HUES64 (cell line): ENCODE data around the gene TRPC4.
"Not testable (repeated sequence)": the region's sequence is repeated elsewhere in the genome, so short reads cannot be mapped to it uniquely, and the experiment has no call there.

Source experiments
- H3K27ac ChIP-seq: 2 replicates; pipeline ENCODE4 v1.7.0; 2013; ENCODE audit warnings: low read depth, low read length, inconsistent platforms
- H3K27me3 ChIP-seq: 2 replicates; pipeline ENCODE4 v1.6.1; 2013; ENCODE audit warnings: mild to moderate bottlenecking, low read length; ENCODE audit not compliant: insufficient read depth
- H3K36me3 ChIP-seq: 2 replicates; pipeline ENCODE4 v1.6.1; 2013; ENCODE audit warnings: mild to moderate bottlenecking, low read length; ENCODE audit not compliant: insufficient read depth
- H3K4me1 ChIP-seq: 2 replicates; pipeline ENCODE4 v1.6.1; 2013; ENCODE audit warnings: mild to moderate bottlenecking, low read length, moderate library complexity; ENCODE audit not compliant: insufficient read depth
- H3K4me3 ChIP-seq: 2 replicates; pipeline ENCODE4 v1.5.1; 2013; ENCODE audit warnings: mild to moderate bottlenecking, low read length, moderate library complexity
- H3K9ac ChIP-seq: 2 replicates; pipeline ENCODE4 v1.6.1; 2013; ENCODE audit warnings: mild to moderate bottlenecking, low read depth, low read length
- H3K9me3 ChIP-seq: 2 replicates; pipeline ENCODE4 v1.6.1; 2013; ENCODE audit warnings: low read depth, low read length; ENCODE audit not compliant: insufficient read depth
- WGBS: fragments of 150-250, 120-280 bp; methylation state at CpG from one replicate; pipeline ENCODE4 v1.1.7; 2013; ENCODE audit warnings: missing lambda C conversion rate; 5-methylcytosine and 5-hydroxymethylcytosine counted together

TRPC4 gene

DNA sequence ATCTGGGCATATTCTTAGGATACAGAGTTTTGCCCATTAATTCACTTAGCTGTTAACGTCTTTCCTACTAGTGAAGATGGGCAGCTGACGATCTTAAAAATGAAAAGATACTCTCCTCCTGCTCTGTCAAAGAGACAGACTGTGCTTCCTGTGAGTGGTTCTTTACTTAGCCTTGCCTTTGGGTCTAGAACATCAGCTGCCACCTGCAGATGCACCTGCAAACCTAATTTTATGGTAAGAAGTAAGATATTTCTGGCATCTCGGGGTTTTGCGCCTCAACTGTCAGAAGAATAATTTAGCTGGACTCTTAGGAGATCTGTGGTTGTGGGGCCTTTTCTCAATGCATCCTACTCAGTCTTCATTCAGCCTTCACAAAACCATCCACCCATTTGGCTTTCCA lies 36.2 kb downstream of the TRPC4 start:
- no peaks in the 10 kb centered on the region for H3K27me3 ChIP-seq
- H3K36me3 ChIP-seq: no peaks in the 10 kb centered on the region
- no peak overlapping the region for H3K27ac ChIP-seq
- H3K9ac ChIP-seq: no peak overlapping the region
- H3K4me1 ChIP-seq: no peaks in the 10 kb centered on the region
- 69% methylated on average over 4 of the region's 4 CpGs for WGBS
- H3K4me3 ChIP-seq: no peak overlapping the region
- peaks cover 15% of the 10 kb centered on the region for H3K9me3 ChIP-seq

DNA sequence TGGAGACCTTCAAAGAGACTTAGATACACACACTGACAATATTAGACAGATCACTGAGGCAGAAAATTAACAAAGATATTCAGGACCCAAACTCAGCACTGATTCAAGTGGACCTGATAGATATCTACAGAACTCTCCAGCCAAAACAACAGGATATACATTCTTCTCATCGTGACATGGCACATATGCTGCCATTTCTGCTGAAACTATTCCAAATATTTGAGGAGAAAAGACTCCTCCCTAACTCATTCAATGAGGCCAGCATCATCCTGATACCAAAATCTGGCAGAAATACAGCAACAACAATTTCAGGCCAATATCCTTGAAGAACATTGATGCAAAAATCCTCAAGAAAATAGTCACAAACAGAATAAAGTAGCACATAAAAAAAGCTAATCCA lies 53.3 kb downstream of the TRPC4 start:
- Histone ChIP-seq H3K4me1 (no peaks in the 10 kb centered on the region), H3K27ac (no peak overlapping the region)
- 91% methylated on average over 1 of the region's 1 CpG for WGBS

DNA sequence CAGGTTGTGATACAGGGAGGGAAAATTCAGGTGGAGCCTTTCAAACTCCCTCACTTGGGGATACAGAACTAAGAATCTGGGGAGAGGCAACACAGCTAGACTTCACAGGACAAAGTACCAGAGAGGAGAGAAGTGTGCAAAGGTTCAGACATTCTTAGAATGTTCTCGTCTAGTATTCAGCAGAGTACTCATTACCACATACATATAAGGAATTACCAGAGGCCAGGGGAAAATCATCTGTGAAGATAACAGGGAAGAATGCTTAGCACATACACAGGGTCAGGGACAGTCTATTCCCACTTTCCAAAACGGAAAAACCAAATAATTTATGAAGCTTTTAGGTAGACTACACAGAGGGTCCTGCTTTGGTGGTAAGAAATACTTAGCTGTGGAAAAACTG lies 58.1 kb downstream of the TRPC4 start:
- Histone ChIP-seq H3K4me3 (no peak overlapping the region), H3K36me3 (no peaks in the 10 kb centered on the region), H3K9me3 (peaks cover 10% of the 10 kb centered on the region; the same call in 1 of the 2 replicates), H3K9ac (no peak overlapping the region), H3K4me1 (no peaks in the 10 kb centered on the region), H3K27ac (no peak overlapping the region), H3K27me3 (no peaks in the 10 kb centered on the region)
- no CpG with 5 or more reads among the region's 2 CpGs for WGBS

More for the DNA sequence above, 53.3 kb downstream of the TRPC4 start:
- Histone ChIP-seq H3K9ac (no peak overlapping the region), H3K9me3 (peaks cover 16% of the 10 kb centered on the region; the same call in 1 of the 2 replicates), H3K36me3 (no peaks in the 10 kb centered on the region), H3K27me3 (no peaks in the 10 kb centered on the region), H3K4me3 (no peak overlapping the region)

DNA sequence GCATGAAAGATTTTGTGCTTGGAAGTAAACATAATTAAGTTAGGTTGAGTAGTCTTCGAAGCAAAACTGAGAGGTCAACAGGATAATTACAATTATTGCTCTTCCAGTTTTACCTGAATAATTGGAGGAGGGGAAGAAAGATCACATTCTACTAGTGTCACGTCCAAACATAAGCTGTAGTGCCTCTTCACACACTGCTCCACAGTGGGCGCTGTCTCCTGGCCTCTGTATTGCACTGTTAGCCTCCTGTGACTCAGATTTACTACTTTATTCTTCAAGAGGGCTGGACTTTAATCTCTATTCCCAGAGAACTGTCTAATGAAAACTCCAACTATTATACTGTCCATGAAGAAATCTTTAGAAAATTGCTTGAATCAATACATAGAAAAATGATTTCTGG lies 62.9 kb downstream of the TRPC4 start:
- Histone ChIP-seq H3K9me3 (no peaks in the 10 kb centered on the region), H3K4me3 (no peak overlapping the region), H3K9ac (no peak overlapping the region), H3K36me3 (no peaks in the 10 kb centered on the region), H3K4me1 (no peaks in the 10 kb centered on the region), H3K27me3 (no peaks in the 10 kb centered on the region), H3K27ac (no peak overlapping the region)
- WGBS: 90% methylated on average over 3 of the region's 3 CpGs

DNA sequence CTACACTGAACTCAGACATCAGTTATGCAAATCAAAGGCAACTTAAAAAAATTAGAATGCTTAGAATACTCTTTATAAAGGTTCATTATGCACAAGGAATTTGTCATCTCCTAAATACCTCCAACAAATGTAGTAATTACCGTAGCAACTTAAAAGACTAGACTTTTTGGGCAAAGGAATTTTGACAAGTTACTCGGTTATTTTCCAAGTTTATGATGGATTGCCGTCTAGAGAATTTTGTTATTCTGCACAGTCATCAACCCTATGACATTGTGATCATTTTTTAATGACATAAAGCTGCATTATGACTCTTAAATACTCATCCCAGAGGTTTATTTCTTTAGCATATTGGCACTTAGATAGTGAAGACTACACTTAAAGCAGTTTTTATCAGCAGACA lies 71.9 kb downstream of the TRPC4 start:
- Histone ChIP-seq H3K9me3 (no peaks in the 10 kb centered on the region), H3K36me3 (no peaks in the 10 kb centered on the region), H3K4me1 (0 out of 2 replicates have a peak, but pooled peaks cover 9% of the 10 kb centered on the region), H3K27me3 (no peaks in the 10 kb centered on the region), H3K27ac (no peak overlapping the region), H3K4me3 (no peak overlapping the region), H3K9ac (no peak overlapping the region)
- WGBS: 92% methylated on average over 3 of the region's 3 CpGs

DNA sequence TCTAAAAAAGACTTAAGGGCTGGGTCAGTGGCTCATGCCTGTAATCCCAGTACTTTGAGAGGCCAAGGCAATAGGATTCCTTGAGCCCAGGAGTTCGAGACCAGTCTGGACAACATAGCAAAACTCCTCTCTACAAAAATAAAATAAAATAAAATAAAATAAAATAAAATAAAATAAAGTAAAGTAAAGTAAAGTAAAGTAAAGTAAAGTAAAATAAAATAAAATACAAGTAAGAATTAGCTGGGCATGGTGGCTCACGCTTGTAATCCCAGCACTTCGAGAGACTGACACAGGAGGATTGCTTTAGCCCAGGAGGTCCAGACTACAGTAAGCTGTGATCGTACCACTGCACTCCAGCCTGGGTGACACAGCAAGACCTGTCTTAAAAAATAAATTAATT lies 72.8 kb downstream of the TRPC4 start:
- not testable (repeated sequence) for H3K27me3 ChIP-seq

DNA sequence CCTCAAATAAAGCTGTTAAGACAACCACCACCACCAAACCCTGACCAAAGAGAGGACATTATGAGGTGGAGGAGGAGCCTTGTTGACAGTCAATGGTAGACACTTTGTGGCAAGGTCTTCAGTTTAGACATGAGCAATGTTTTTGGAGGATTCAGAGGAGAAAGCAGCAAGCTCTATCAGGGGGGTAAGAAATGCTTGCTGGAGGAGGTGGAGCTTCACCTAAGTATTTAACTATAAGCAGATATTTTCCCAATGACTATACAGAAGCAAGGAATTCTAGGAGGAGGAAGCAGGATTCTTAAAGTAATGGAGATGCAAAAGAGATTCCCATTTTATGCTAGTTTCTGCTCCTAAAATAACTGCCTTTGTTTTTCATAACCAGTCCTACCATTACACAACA lies 74.2 kb downstream of the TRPC4 start:
- H3K27ac ChIP-seq: no peak overlapping the region
- H3K9me3 ChIP-seq: no peaks in the 10 kb centered on the region
- no peaks in the 10 kb centered on the region for H3K27me3 ChIP-seq
- H3K36me3 ChIP-seq: no peaks in the 10 kb centered on the region
- no peak overlapping the region for H3K9ac ChIP-seq
- 0 out of 2 replicates have a peak, but pooled peaks cover 9% of the 10 kb centered on the region for H3K4me1 ChIP-seq
- no peak overlapping the region for H3K4me3 ChIP-seq

More for the DNA sequence above, 72.8 kb downstream of the TRPC4 start:
- not testable (repeated sequence) for H3K27ac ChIP-seq, H3K9ac ChIP-seq, H3K4me3 ChIP-seq, H3K4me1 ChIP-seq, H3K36me3 ChIP-seq, H3K9me3 ChIP-seq
- WGBS: 93% methylated on average over 4 of the region's 4 CpGs

DNA sequence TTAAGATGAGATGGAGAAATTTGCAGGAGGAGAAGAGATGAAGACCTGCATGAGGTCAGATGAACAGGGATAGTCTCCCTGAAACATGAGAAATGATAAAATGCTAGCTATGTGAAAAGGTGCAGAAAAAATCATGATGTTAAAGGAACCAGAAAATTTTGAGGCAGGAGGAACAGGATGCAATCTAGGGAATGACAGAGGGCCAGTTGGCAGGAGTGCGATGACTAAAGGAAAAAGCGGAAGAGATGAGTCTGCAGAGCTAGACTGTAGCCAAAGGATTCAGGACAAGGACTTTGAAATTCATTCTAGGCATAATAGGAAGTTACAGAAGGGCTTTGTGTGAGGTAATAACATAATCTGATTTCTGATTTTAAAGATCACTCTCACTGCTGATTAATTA lies 77.9 kb downstream of the TRPC4 start:
- Histone ChIP-seq H3K27ac (no peak overlapping the region), H3K27me3 (no peaks in the 10 kb centered on the region), H3K36me3 (no peaks in the 10 kb centered on the region), H3K9me3 (no peaks in the 10 kb centered on the region), H3K4me1 (peaks cover 12% of the 10 kb centered on the region; the same call in 1 of the 2 replicates), H3K9ac (no peak overlapping the region), H3K4me3 (no peak overlapping the region)
- WGBS: 94% methylated on average over 2 of the region's 2 CpGs

DNA sequence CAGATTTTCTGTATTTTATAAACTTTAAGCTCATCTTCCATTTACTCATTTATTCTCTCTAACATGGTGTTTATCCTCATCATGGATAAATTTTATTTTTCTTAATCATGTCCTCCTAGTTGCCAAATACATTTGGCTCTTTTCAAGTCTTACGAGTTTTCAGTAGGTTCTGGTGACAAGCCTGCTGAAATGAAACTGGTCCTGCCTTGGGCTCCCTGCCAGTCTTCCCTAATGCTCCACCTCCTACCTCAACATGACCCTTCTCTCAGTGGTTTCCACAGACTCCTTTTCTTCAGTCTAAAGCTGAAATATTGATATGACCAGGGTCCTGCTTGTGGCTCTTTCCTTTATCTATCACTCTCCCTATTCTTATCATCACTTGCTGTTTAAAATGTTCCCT lies 81.2 kb downstream of the TRPC4 start:
- Histone ChIP-seq H3K27ac (no peak overlapping the region), H3K4me1 (peaks cover 3% of the 10 kb centered on the region; the same call in 1 of the 2 replicates), H3K9me3 (no peaks in the 10 kb centered on the region), H3K4me3 (no peak overlapping the region), H3K36me3 (no peaks in the 10 kb centered on the region), H3K9ac (no peak overlapping the region), H3K27me3 (no peaks in the 10 kb centered on the region)
- whole genome bisulfite sequencing: 96% methylated on average over 1 of the region's 1 CpG

DNA sequence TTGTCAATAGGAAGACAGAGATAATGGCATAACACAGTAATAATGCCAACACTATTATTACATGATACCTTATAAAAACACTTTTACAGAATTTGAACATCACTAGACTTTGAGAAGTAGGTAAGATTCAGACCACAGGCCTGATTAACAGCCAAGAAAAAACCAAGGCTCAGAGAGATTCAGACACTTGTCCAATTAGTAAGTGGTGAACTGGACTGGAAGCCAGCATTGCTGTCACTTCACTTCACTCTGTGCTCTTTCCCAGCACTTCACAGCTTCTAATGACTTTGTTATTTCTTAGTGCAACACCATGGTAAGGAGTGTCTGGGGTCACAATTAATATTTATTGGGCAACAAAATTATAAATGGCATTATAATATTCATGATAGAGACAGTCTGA lies 91.9 kb downstream of the TRPC4 start:
- H3K4me3 ChIP-seq: no peak overlapping the region
- H3K27ac ChIP-seq: no peak overlapping the region
- no peak overlapping the region for H3K9ac ChIP-seq
- H3K36me3 ChIP-seq: no peaks in the 10 kb centered on the region
- no peaks in the 10 kb centered on the region for H3K4me1 ChIP-seq
- H3K9me3 ChIP-seq: no peaks in the 10 kb centered on the region
- H3K27me3 ChIP-seq: no peaks in the 10 kb centered on the region

DNA sequence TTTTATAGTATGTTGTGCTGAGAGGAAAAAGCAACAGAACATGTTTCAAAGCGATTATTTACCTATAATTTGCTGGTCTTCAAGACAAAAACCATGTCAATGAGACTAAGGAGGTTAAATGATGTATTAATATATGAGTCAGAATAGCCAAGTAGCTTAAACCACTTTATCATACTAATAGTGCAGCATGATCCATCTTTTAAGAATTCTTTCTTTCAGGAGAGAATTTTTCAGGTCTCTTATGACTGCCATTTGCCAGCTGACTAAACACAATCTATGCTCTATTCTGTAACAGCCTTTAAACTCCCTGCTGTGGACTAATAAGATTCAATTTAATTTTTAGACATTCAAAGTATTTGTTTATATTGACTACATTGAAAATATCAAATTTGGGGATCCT lies 93.7 kb downstream of the TRPC4 start:
- H3K9me3 ChIP-seq: no peaks in the 10 kb centered on the region
- WGBS: 100% methylated on average over 1 of the region's 1 CpG
- H3K36me3 ChIP-seq: no peaks in the 10 kb centered on the region
- no peak overlapping the region for H3K27ac ChIP-seq
- H3K4me3 ChIP-seq: no peak overlapping the region
- H3K9ac ChIP-seq: no peak overlapping the region
- no peaks in the 10 kb centered on the region for H3K4me1 ChIP-seq
- H3K27me3 ChIP-seq: no peaks in the 10 kb centered on the region

DNA sequence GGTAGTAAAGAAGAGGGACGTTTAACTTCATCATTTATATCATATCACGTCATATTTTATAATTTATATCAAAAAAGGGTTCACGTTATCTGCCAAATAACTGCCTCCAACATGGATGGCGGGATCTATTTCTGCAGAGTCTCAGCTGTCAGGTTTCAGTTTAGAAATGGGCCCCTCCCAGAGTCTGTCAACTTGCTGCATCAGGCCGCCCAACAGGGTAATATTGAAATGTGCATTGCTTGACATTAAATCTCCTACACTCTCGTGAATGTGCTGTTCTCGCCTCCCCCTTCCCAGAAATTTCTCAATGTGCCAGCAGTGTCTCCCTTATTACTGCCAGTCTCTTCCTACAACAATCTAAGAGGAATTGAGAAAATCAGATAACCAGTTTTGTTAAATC lies 96.9 kb downstream of the TRPC4 start:
- Histone ChIP-seq H3K4me1 (no peaks in the 10 kb centered on the region), H3K4me3 (no peak overlapping the region), H3K9me3 (no peaks in the 10 kb centered on the region), H3K27ac (no peak overlapping the region), H3K9ac (no peak overlapping the region), H3K36me3 (no peaks in the 10 kb centered on the region), H3K27me3 (no peaks in the 10 kb centered on the region)
- 96% methylated on average over 6 of the region's 7 CpGs for WGBS
